ENCODE measurements around the gene EVX1.

DNA sequence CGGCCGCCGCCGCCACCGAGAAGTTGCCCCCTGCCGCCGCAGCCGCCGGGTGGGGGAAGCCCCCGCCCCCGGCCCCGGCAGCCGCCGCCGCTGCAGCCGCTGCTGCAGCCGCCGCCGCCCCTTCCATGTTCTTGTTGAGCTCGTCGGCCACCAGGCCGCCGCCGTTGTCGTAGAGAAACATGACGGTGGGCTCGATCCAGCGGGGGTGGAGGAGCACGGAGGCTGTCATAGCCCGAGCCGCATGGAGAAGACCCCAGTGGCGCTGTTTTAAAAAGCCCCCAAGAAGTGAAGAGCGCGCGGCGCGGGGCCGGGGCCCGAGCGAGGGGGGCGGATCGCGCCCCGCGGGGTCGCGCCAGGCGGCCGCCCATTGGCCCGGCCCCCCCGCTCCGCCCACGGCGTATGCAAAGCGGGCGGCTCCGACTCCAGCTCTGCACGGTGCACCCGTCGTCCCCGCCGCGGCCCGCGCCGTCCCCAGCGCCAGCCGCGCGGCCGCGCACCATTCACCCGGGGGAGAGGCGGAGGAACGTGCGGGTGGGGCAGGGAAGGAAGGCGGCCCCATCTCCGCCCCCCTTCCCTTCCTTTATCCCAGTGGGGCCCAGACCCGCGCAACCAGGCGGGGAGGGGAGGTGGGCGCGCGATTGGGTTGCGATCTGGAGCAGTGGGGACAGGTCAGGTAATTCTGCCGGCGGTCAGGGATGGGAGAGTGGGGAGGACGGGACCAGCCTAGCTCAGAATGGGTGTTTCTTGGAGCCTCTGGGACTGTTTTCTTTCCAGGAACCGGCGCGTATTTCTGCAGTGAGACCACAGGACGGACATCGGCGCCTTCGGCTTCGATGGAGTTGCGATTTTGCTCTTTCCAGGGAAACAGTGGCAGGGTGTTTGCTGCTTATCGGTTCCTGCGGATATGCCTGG is 42.5 kb upstream of the EVX1 start, which contains the start of gene HOXA13:
- TF ChIP-seq, protein P1, sequence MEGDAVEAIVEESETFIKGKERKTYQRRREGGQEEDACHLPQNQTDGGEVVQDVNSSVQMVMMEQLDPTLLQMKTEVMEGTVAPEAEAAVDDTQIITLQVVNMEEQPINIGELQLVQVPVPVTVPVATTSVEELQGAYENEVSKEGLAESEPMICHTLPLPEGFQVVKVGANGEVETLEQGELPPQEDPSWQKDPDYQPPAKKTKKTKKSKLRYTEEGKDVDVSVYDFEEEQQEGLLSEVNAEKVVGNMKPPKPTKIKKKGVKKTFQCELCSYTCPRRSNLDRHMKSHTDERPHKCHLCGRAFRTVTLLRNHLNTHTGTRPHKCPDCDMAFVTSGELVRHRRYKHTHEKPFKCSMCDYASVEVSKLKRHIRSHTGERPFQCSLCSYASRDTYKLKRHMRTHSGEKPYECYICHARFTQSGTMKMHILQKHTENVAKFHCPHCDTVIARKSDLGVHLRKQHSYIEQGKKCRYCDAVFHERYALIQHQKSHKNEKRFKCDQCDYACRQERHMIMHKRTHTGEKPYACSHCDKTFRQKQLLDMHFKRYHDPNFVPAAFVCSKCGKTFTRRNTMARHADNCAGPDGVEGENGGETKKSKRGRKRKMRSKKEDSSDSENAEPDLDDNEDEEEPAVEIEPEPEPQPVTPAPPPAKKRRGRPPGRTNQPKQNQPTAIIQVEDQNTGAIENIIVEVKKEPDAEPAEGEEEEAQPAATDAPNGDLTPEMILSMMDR (IDR thresholded peaks at IDR 0.05) = no peak
- TF ChIP-seq POLR2A (IDR thresholded peaks at IDR 0.05) = peak; percentile 94
- peak; percentile 82 to 90 (median 85) for TF ChIP-seq POLR2AphosphoS5 (IDR thresholded peaks at IDR 0.05)
- no peak for TF ChIP-seq EP300 (IDR thresholded peaks at IDR 0.05; ENCODE audit: low read depth)

All from transverse colon (tissue), 4 donors.